Stimulated activated CD8-positive, alpha-beta memory T cell treated with anti-CD3 and anti-CD28 coated beads, Interleukin-15, amount 100 ng/mL, for 1 hour (primary cell): ENCODE results near the gene DFFB.

Experiments
- DNase-seq: peaks from one replicate; pipeline ENCODE4 v3.0.0-alpha.2; 2020; ENCODE audit warnings: low read depth

DFFB gene

DNA sequence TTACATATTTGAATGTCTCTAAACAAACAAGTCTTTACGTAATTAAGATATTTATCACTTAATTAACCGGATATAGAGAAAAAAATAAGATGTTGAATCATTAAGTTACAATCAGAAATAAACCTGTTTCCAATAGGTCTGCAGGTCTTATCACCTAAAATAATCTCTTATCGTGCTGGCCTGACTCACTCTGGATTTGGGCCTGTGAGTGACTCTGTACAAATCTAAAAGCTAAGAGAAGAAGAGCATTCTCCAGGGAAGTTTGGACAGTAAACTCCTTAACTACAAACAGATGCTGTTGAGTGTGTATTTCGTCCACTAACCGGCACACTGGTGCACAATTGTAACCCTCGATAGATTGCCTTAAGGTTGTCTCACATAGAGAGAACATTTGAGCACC is 25.6 kb upstream of the DFFB start:
- DNase-seq, result no peak

- DNase-seq, result no peak
Observed at GRCh38 chr1:3834701-3835100, 22.6 kb upstream of the DFFB start.

DNA sequence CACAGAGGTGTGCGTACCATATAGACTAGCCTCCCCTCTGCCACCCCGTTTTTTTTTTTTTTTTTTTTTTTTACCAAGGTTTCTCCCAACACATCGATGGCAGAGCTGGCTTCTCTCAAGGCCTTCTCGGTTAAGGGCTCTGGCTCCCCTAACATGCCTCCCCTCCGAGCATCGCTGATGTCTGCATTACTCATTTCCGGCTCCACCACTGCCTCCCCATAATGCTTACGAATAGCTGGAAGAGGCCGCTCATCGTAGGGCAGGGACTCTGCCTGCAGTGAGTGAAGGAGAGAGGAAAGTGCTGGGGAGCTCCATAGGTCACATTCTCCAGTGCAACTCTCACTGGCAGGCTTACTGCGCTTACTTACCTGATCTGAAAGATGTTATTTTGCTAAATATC is 20.9 kb upstream of the DFFB start:
- DNase-seq, result no peak

DNA sequence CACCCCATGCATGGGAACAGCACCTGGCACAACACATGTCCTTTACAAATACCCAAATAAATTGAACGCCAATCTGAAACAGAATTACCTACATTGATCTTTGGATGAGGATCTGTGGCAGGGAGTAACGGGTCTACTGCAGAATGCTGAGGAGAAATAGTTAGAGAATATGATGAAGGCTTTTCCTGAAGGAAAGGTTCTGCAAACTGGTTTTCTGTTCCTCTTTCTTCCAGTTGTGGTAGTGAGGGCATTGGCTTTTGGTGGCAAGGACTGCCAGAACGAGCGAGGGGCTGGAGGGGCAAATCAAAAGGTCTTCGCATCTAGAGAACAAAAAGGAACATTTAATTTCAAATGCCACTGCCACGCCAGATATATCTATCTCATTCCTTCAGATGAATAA is 20.1 kb upstream of the DFFB start:
- no peak for DNase-seq

GRCh38 chr1:3837685-3838084 is 19.6 kb upstream of the DFFB start:
- DNase-seq, result no peak

DNA sequence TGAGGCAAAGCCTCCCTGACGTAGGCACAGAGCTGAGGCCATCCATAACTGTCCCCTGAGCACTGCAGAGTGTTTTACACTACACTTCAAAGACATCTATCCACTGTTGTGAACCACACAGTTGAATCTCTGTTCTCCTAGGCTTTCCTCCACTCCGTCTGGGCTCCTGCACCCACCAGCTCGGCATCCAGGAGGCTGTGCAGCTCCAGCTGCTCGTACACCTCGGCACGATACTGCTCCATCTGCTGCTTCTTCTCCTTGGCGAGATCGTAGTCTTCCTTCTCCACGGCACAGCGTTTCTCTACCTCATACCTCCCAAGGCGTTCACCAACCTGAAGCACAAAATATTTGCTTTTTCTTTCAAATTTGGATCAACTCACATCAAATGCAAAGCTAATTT is 18.5 kb upstream of the DFFB start:
- no peak for DNase-seq

- no peak for DNase-seq
Observed at GRCh38 chr1:3841491-3841890, 15.8 kb upstream of the DFFB start.

GRCh38 chr1:3842912-3843311 is 14.4 kb upstream of the DFFB start:
- DNase-seq, result no peak

DNA sequence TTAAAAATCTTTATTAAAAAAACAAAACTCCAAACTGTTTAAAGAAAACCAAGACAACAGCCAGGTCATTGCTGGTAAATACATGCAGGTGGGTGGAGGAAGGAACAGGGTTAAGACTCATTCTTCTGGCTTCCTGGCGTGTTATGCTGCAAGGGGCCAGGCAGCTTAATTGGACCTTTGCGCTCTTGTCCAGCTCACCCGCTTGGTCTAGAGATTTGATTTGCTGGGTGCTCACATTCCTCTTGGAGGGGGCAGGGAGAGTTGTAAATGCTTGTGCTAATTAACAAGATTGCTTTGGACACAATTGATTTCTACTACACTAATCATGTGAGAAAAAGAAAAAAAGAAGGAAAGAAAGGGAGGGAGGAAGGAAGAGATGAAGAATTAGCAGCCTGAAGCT is 10.7 kb upstream of the DFFB start:
- no peak for DNase-seq

DNA sequence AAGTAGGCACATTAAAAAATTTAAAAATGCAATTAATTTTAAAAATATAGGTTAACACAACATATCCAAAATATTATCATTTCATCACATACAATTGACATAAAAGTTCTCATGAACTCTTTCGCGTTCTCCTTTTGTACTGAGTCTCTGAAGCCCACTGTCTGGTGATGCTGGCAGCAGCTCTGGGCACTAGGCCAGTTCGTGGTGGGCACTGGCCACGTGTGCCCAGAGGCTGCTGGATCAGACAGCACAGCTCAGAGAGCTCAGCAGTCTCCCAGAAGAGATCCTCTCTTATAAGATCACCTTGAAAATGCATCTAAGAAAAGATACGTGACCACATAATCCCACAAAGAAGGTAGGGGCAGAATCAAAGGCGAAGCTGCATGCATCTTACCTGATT is 10.2 kb upstream of the DFFB start:
- DNase-seq, result no peak

- no peak for DNase-seq
Observed at GRCh38 chr1:3850857-3851256, 6.4 kb upstream of the DFFB start.

- DNase-seq, result no peak
Observed at GRCh38 chr1:3851292-3851691, 6.0 kb upstream of the DFFB start.

- no peak for DNase-seq
Observed at GRCh38 chr1:3852091-3852490, 5.2 kb upstream of the DFFB start.

- DNase-seq, result no peak
Observed at GRCh38 chr1:3852711-3853485, 4.4 kb upstream of the DFFB start.

GRCh38 chr1:3857791-3858129 is 484 bp downstream of the DFFB start:
- no peak for DNase-seq

DNA sequence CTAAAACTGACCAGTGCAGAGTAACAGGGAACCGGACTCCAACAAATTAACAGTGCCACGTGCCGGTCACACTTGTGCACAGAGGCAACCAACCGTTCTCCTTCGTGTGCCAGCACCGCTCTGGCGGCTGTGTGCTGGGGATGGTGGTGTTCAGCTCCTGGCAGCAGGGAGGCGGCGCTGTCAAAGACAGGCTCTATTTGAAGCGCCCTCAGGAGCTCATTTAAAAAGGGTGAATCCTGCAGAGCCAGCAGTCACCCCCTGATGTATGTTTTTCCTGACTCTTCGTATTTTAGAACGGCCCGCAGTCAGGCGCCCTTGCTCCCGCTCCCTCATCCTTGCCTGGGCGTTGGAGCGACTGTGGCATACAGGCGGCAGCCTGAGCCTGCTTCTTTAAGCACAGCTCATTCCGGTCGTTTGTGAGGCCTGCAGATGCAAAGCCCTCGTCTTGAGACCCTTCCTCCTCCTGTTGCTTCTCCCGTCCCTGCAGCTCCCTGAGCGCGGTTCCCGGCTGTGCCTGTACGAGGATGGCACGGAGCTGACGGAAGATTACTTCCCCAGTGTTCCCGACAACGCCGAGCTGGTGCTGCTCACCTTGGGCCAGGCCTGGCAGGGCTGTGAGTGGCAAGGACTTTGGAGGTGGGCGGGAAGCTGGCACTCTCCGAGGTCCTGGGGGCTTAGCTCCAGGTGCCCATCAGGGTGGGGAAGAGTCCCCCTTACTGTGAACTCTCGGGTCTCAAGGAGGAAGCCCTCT is 1.1 kb downstream of the DFFB start:
- no peak for DNase-seq

DNA sequence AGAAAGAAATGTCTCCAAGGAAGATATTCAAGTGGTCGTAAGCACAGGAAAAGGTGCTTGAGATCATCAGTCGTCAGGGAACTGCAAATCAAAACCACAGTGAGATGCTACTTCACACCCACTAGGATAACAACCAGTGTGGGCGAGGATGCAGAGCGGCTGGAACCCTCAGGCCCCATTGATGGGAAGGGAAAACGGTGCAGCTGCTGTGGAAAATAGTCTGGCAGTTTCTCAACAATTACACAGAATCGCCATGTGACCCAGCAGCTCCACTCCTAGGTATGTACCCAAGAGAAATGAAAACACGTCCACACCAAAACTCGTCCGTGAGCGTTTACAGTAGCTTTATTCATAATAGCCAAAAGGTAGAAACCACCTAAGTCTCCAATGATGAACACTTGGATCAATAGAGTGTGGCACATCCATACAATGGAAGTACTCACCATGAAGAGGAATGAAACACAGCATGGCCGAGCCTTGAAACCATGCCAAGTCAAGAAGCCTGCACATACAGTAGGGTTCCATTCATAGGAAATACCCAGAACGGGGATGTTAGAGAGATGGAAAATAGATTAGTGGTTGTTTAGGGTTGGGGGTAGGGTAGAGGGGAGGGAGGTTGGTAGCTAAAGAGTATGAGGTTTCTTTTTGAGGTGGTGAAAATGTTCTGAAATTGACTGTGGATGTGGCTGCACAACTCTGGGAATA is 6.1 kb downstream of the DFFB start:
- DNase-seq, result no peak

DNA sequence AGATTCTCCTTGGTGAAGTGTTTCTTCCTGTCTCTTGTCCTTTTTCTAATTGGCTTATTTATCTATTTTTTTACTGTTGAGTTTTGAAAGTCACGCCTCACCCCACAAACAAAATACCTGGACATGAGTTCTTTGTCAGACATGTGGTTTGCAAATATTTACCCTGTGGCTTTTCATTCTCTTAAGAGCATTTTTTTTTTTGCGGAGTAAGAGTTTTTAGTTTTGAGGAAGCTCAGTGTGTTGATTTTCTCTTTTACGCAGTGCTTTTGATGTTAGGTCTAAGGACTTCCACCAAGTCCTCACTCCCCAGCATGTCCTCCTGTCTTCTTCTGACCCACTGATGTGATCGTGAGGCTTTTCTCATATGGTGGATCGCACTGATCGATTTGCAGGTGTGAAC is 7.6 kb downstream of the DFFB start:
- no peak for DNase-seq

- DNase-seq, result no peak
Observed at GRCh38 chr1:3865606-3866160, 8.4 kb downstream of the DFFB start.

- no peak for DNase-seq
Observed at GRCh38 chr1:3868464-3869006, 11.3 kb downstream of the DFFB start.

- no peak for DNase-seq
Observed at GRCh38 chr1:3869751-3870301, 12.6 kb downstream of the DFFB start.

DNA sequence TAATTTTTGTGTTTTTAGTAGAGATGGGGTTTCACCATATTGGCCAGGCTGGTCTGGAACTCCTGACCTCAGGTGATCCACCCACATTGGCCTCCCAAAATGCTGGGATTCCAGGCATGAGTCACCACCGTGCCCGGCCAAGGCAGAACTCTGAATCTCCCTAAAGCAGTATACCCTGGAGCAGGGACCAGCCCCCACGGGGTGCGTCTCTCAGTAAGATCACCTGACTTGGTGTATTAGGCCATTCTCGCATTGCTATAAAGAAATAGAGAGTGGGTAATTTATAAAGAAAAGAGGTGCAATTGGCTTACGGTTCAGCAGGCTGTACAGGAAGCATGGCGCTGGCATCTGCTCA is 14.2 kb downstream of the DFFB start:
- no peak for DNase-seq
